NCI-H2081 treated with DMSO at 0.1 percent for 48 hours (cell line): ENCODE data around the gene GUK1.

Experiments
- DNase-seq: peaks from one replicate; lab custom pipeline; 2025; lab: John Stamatoyannopoulos, UW

Gene GUK1

GRCh38 chr1:228131766-228132165 lies 8.3 kb upstream of the GUK1 start:
- DNase-seq: no peak

DNA sequence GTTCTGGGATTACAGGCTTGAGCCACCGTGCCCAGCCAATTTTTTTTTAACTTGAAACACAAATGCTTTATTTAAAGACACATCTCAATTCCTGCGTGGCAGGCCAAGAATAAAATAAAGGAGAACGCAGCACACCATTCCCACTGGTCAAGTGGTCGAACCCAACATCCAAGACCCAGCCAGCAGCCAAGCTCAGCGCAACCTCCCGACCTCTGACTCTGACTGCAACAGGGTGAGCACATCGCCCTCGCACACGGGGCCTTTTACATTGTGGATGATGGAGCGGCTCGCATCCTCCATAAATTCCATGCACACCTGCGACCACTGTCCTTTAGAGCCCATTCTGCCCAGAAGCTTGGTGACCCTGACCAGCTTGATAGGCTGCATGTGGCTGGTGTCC lies 5.5 kb upstream of the GUK1 start:
- DNase-seq: no peak

DNA sequence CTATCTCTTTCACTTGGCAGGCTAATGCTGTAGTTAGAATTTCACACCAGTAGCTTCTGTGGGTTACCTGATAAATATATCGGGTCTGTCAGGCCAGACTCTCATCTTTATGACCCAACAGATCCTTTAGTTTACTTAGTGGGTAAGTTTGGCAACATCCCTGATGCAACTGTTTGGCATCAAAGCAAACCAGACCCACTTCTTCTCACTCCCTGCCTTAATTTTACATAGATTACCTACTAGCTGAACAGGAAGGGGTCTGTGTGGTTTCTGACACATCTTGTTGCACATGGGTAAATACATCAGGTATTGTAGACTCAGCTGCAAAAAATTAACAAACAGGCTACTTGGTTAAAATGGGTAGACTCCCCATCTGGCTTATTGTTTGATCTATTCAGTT lies 3.2 kb upstream of the GUK1 start:
- DNase-seq: no peak

GRCh38 chr1:228139406-228139930 lies 611 bp upstream of the GUK1 start:
- DNase-seq: no peak

GRCh38 chr1:228140724-228141225 lies 696 bp downstream of the GUK1 start:
- DNase-seq: no peak

DNA sequence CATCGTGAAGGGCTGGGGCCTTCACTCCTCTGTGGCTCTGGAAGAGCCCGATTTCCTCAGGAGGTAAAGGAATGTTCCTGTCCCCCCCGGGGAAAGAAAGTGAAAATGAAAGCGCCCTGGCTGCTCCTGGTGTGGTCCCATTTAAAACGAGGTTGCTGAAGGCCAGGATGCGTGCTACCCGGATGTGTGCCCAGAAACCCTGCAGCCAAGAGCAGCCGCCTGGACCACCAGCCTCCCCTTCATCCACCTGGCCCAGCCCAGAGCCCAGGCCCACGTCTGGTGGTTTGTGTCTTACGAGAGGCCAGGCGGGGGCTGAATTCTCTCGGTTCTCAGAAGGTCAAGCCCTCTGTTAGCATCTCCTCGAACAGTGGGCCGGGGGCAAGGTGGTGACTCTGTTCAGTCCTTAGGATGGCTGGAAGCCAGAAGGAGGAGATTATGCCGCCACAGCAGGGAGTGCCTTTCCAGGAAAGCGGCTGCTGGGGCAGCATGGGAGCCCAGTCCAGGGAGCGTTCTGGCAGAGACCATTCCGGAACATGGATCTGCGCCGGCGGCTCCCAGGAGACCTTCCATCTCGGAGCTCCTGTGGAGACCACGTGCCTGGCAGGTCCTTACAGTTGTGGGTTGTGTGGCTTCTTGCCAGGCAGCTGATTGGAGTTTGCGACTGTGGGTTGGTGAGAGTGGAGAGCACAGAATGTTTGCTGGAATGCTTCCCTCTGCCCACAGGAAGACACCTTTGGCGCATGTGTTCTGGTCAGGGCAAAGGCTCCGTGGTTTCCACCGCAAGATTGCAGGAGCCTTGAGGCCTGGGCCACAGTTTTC lies 1.4 kb downstream of the GUK1 start:
- no peak for DNase-seq

GRCh38 chr1:228142155-228142691 lies 2.1 kb downstream of the GUK1 start:
- no peak for DNase-seq

GRCh38 chr1:228142701-228143136 lies 2.6 kb downstream of the GUK1 start:
- DNase-seq: no peak

- DNase-seq: no peak
These were observed 3.6 kb downstream of the GUK1 start for GRCh38 chr1:228143480-228144192.

- DNase-seq: no peak
These were observed 4.3 kb downstream of the GUK1 start for GRCh38 chr1:228144193-228144992.

- DNase-seq: no peak
These were observed 4.9 kb downstream of the GUK1 start for GRCh38 chr1:228144993-228145343.

DNA sequence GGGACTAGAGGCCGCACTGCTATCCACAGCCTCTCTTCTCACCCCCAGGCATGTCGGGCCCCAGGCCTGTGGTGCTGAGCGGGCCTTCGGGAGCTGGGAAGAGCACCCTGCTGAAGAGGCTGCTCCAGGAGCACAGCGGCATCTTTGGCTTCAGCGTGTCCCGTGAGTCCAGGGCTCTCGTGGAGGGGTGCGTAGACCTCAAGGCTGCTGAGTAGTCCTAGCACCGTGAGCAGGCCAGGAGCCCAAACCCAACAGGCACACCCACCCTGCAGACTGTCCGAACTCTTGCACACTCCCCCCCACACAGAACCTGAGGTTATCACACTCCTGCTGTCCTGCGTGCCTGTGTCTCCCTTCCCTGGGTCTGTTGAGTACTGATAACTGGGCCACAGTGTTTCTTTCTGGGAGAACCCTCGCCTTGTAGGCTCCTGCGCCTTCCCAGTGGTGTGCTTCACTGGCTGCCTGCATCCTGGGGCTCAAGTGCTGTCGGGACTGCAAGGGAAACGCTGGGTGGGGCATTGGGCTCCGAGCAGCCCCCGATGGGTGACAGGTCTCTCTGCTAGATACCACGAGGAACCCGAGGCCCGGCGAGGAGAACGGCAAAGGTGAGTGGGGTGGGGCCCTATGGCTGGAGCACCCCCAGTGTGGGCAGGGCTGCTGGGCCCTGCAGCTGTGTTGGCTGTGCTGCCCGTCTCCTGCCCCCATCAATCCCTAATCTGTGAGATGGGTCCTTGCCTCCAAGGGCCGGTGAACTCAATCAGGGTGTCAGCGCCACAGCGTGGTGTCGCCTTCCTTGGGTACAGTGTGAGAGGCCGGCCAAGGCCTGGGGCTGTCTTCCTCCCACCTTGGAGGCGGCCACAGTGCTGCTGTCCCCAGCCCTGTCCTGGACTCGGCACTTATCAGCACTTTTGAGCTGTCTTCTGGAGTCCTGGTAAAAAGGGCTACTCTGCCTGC lies 5.7 kb downstream of the GUK1 start:
- DNase-seq: no peak

DNA sequence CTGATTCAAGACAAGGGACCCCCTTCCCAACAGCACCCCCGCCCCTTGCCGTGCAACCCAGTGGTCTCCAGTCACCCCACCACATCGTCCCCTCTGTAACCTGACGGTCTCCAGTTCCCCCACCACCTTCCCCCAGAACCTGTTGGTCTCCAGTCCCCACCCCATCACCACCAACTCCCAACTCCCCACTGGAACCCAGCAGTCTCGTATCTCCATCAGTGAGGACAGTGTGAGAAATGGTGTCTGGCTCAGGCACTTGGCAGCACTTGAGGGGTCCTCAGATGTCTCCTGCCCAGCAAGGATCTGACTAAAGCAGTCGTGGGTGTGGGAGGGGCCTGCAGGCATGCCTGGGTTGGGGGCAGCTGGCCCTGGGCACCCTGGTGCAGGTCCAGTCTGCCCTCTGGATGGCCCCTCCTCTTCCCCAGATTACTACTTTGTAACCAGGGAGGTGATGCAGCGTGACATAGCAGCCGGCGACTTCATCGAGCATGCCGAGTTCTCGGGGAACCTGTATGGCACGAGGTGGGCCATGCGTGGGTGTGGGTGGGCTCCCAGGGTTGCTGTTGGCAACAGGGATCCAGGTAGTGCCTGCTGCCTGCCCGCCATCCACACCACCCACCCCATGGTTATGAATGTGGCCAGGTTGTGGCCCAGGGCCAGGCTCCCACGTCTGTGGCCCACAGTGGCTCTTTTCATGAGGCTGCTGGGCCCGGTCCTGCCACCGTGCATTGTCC lies 6.5 kb downstream of the GUK1 start:
- DNase-seq: no peak

DNA sequence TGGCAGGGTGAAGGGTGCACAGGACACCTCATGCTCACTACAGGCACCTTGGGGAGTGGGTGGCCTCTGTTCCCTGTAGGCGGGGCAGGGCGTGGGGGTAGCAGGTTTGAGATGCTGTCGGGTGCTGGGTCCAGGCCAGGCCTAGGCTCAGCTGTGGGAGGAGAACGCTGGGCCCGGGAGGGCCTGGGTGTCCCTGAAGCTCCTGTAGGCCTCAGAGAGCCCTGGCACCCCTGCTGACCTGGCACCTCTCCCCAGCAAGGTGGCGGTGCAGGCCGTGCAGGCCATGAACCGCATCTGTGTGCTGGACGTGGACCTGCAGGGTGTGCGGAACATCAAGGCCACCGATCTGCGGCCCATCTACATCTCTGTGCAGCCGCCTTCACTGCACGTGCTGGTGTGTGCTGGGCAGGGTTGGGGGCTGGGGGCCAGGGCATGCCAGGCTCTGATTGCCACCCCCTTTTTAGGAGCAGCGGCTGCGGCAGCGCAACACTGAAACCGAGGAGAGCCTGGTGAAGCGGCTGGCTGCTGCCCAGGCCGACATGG lies 7.1 kb downstream of the GUK1 start:
- DNase-seq: no peak

DNA sequence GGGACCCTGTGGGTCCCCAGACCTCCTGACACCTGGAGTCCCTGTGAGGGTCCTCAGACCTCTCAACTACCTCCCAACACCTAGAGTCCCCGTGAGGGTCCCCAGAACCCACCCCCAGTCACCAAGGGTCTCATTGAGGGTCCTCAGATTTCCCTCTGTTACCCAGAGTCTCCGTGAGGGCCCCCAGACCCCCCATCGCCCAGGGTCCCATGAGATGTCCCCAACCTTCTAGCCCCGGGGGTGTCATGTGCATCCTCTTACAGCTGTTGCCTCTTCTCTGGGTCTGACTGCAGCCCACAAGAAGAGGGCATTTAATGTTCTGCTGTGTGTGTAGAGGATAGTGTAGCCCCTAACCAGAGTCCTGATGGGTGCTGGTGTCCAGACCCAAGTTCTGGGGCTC lies 7.7 kb downstream of the GUK1 start:
- no peak for DNase-seq

DNA sequence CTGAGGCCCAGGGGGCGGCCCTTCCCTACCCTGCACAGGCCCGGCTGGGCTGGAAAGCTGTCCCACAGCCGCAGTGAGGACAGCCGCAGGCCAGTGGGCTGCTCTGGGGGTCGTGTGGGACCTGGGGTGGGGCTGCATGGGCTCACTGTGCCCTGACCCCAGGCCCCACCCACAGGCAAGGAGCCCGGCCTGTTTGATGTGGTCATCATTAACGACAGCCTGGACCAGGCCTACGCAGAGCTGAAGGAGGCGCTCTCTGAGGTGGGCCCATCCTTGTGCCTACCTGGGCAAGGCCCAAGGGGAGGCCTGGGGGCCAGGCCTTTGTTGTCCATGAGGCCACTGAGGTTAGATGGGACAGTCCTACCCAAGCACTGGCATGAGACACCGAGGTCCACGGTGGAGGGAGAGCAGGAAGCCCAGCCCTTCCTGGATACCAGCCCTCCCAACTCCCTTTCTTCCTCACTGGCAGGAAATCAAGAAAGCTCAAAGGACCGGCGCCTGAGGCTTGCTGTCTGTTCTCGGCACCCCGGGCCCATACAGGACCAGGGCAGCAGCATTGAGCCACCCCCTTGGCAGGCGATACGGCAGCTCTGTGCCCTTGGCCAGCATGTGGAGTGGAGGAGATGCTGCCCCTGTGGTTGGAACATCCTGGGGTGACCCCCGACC lies 8.2 kb downstream of the GUK1 start:
- no peak for DNase-seq

DNA sequence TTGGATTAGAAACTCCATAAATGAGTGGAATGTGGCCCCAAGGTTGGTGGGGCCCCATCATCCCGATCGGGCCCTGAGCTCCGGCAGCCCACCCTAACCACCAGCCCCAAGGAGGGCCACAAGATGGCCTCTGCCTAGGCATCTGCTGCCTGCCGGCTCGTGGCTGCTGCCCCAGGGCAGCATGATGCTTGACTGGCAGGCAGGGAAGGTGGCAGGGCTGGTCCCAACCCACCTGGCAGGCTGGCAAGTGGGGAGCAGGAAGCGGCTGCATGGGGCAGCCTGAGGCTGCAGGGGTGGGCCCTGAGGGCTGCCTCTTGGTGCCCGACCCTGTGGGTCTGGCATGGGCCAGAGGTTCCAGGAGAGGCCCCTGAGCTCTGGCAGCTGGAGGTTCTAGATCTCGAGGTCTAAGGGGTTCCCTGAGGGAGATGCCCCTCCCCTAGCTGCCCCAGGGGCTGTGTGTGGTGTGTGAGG lies 8.9 kb downstream of the GUK1 start:
- no peak for DNase-seq

DNA sequence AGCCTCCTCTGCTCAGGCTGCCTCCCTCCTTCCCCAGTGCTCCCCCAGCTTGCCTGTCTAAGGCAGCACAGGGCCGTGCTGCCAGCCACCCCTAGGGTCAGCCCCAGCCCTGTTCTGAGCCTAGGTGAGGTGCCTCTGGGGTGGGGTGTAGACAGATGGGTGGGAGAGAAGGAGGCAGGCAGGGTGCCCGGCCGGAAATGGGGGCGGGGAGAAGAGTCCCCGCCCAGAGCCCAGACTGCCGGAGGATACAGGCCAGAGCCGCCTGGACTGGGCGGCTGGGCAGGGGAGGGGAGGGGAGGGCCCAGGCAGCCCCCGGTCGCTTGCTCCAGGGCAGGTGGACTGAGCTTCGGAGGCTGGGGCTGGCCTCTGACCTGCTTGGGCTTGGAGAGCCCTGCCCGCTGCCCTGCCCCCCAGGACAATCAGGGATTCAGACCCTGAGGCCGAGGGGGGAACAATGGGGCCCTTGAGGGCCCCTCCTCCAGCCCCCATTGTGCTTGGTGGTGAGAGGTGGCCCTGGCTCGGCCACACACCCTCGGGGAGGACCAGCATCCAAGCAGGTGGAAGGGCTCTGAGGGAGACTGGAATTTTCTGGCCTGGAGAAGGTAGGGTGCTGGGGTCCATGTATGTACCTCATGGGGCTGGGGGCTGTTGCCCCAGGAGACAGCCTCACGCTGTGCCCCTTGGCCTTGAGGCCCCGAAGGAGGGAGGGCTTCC lies 9.5 kb downstream of the GUK1 start, which contains the start of gene GJC2:
Gene GJC2 (plus strand): TSS at position 525 of the 714 bp plus-strand sequence. CDS start 7,829 bp downstream, outside the sequence.
- no peak for DNase-seq
